WTC11 (cell line): ENCODE results near the gene HOXD8. TPM values are rescaled to one million over a fixed set of nuclear protein-coding genes. Genes with fewer than 3 reads are reported as not detected.
A peak's percentile ranks its signal among the peaks of the same experiment; 100 is the strongest.

Source experiments
- ATAC-seq: fragments of 200-7000 bp; cut with Tn5 transposase; 2 replicates; pipeline ENCODE4 v1.10.0; 2021; ENCODE audit warnings: mild to moderate bottlenecking, moderate library complexity
- CTCF ChIA-PET: fragments of 300-600 bp; sonication (Branson Sonifier 250); formaldehyde crosslinking; loops from one replicate; lab custom pipeline; 2021; ENCODE audit warnings: antibody characterized with exemption; lab: Charles Lee
- POLR2A ChIA-PET: fragments of 350-600 bp; sonication (Branson Sonifier 250); formaldehyde crosslinking; loops from one replicate; lab custom pipeline; 2021; ENCODE audit warnings: antibody characterized with exemption; lab: Charles Lee
- DNase-seq: peaks from one replicate; pipeline ENCODE4 v3.0.0; 2021; ENCODE audit warnings: low spot score
- H3K27ac Mint-ChIP-seq: 2 replicates; pipeline ENCODE4 v1.8.0; 2021; ENCODE audit warnings: mixed read lengths
- H3K27me3 Mint-ChIP-seq: 2 replicates; pipeline ENCODE4 v1.8.0; 2021; ENCODE audit warnings: low read depth, mild to moderate bottlenecking, moderate library complexity, mixed read lengths
- H3K36me3 Mint-ChIP-seq: 2 replicates; pipeline ENCODE4 v1.8.0; 2021; ENCODE audit warnings: mixed read lengths
- H3K4me1 Mint-ChIP-seq: 2 replicates; pipeline ENCODE4 v1.8.0; 2022; ENCODE audit warnings: mixed read lengths
- H3K4me3 Mint-ChIP-seq: 2 replicates; pipeline ENCODE4 v1.8.0; 2021; ENCODE audit warnings: mild to moderate bottlenecking, moderate library complexity, mixed read lengths
- H3K9me3 Mint-ChIP-seq: 2 replicates; pipeline ENCODE4 v1.8.0; 2021; ENCODE audit warnings: mixed read lengths
- ELF4 ChIP-seq: sonication (generic); formaldehyde crosslinking; IDR thresholded peaks from 2 replicates; pipeline ENCODE4 v1.8.1; 2022; ENCODE audit warnings: low read depth, mild to moderate bottlenecking, moderate library complexity, missing genetic modification reagents
- PRRX2 ChIP-seq: fragments of 250-450 bp; sonication (Bioruptor Pico); IDR thresholded peaks from 2 replicates; pipeline ENCODE4 v1.8.0; 2021; ENCODE audit warnings: mild to moderate bottlenecking
- ZNF219 ChIP-seq: sonication (generic); formaldehyde crosslinking; IDR thresholded peaks from 2 replicates; pipeline ENCODE4 v1.8.0; 2023; ENCODE audit warnings: missing genetic modification reagents, mild to moderate bottlenecking, borderline replicate concordance
- total RNA-seq: library from RNA; stranded (reverse); gene quantifications from 3 replicates; pipeline ENCODE4 v1.2.3, GENCODE V29; 2021
- TF ChIP-seq, protein P1 (sequence below): fragments of 250-450 bp; sonication (Bioruptor Pico); IDR thresholded peaks from 2 replicates; pipeline ENCODE4 v1.9.0; 2021; ENCODE audit warnings: mild to moderate bottlenecking
- TF ChIP-seq, protein P2 (sequence below): sonication (generic); formaldehyde crosslinking; IDR thresholded peaks from 2 replicates; pipeline ENCODE4 v1.8.0; 2022; ENCODE audit warnings: mild to moderate bottlenecking, missing genetic modification reagents
- TF ChIP-seq, protein P3 (sequence below): sonication (generic); formaldehyde crosslinking; IDR thresholded peaks from 2 replicates; pipeline ENCODE4 v1.8.1; 2023; ENCODE audit warnings: mild to moderate bottlenecking, missing genetic modification reagents
- TF ChIP-seq, protein P4 (sequence below): sonication (generic); formaldehyde crosslinking; IDR thresholded peaks from 2 replicates; pipeline ENCODE4 v1.8.0; 2023; ENCODE audit warnings: mild to moderate bottlenecking, missing genetic modification reagents
- TF ChIP-seq, protein P5 (sequence below): sonication (generic); formaldehyde crosslinking; IDR thresholded peaks from 2 replicates; pipeline ENCODE4 v1.8.1; 2022; ENCODE audit warnings: missing genetic modification reagents, borderline replicate concordance
- TF ChIP-seq, protein P6 (sequence below): sonication (generic); formaldehyde crosslinking; conservative IDR thresholded peaks from 2 replicates; pipeline ENCODE4 v1.8.1; 2022; ENCODE audit warnings: mild to moderate bottlenecking, missing genetic modification reagents
- TF ChIP-seq, protein P7 (sequence below): sonication (generic); formaldehyde crosslinking; IDR thresholded peaks from 2 replicates; pipeline ENCODE4 v1.8.0; 2022; ENCODE audit warnings: mild to moderate bottlenecking, missing genetic modification reagents
- TF ChIP-seq, protein P8 (sequence below): fragments of 200-600 bp; IDR thresholded peaks from 2 replicates; pipeline ENCODE4 v1.8.0; 2022; ENCODE audit warnings: antibody characterized with exemption
- TF ChIP-seq, protein P9 (sequence below): sonication (generic); formaldehyde crosslinking; IDR thresholded peaks from 2 replicates; pipeline ENCODE4 v1.8.0; 2023; ENCODE audit warnings: missing genetic modification reagents, mild to moderate bottlenecking, borderline replicate concordance
- TF ChIP-seq, protein P10 (sequence below): sonication (generic); formaldehyde crosslinking; IDR thresholded peaks from 2 replicates; pipeline ENCODE4 v1.8.1; 2022; ENCODE audit warnings: mild to moderate bottlenecking, moderate library complexity, missing genetic modification reagents

Gene HOXD8
- total RNA-seq, 1 experiment from 2014 or later = not detected

DNA sequence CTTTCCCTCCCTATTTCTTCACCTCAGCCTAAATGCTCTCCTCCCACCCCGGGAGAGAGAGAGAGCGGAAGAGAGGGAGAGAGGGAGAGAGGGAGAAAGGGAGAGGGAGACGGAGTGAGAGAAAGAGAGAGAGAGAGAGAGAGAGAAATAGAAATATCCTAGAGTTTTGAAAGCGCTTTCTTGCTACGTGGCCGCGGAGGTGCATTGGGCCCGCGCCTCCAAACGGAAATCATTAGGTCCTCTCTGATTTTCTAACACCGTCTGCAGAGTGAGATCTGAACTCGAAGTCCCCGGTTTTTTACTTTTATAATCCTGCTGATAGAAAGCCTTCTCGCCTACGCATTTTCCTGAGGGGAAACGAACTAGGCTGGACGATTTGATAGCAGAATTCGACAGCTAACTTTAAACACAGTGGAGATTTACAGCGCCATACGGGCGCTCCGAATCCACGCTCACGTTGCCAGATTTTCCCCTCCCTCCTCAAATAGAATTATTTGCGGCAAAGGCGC is 44.8 kb upstream of the HOXD8 start (continued):
- TF ChIP-seq, protein P1, sequence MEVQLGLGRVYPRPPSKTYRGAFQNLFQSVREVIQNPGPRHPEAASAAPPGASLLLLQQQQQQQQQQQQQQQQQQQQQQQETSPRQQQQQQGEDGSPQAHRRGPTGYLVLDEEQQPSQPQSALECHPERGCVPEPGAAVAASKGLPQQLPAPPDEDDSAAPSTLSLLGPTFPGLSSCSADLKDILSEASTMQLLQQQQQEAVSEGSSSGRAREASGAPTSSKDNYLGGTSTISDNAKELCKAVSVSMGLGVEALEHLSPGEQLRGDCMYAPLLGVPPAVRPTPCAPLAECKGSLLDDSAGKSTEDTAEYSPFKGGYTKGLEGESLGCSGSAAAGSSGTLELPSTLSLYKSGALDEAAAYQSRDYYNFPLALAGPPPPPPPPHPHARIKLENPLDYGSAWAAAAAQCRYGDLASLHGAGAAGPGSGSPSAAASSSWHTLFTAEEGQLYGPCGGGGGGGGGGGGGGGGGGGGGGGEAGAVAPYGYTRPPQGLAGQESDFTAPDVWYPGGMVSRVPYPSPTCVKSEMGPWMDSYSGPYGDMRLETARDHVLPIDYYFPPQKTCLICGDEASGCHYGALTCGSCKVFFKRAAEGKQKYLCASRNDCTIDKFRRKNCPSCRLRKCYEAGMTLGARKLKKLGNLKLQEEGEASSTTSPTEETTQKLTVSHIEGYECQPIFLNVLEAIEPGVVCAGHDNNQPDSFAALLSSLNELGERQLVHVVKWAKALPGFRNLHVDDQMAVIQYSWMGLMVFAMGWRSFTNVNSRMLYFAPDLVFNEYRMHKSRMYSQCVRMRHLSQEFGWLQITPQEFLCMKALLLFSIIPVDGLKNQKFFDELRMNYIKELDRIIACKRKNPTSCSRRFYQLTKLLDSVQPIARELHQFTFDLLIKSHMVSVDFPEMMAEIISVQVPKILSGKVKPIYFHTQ (CRISPR knock-in tag) = no peak
- TF ChIP-seq, protein P2, sequence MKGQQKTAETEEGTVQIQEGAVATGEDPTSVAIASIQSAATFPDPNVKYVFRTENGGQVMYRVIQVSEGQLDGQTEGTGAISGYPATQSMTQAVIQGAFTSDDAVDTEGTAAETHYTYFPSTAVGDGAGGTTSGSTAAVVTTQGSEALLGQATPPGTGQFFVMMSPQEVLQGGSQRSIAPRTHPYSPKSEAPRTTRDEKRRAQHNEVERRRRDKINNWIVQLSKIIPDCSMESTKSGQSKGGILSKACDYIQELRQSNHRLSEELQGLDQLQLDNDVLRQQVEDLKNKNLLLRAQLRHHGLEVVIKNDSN (CRISPR knock-in tag) = no peak
- TF ChIP-seq ELF4 = no peak

DNA sequence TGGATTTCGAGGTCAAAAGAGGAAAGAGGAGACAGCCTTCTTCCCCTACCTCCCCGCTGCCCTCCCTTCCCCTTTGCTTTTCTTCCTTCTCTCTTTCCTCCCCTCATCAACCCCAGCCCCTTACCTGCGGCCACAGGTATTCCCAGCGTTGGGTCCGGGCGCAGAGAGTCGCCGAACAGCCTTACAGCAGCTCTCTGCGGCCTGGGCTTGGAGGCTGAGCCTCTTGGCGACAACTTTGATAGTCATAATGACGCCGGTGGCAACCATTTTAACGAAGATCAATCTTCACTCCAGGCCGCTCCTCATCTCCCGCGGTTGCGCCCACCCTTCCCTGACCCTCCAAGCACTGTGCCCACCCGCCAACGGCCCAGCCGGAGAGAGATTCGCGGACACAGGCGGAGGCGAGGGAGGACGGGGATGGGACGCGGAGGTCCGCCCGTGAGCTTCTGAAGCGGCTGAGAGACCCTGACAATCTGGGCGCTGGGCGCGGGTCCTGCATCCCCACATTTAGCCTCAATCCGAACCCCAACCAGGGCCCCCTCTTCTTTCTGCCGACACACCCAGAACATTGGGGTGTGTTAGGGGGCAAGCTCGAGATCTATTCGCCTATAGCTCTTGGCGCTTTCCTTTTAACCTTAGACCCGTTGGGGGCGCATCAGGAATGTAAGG is 44.3 kb upstream of the HOXD8 start:
- H3K4me1 Mint-ChIP-seq = peaks cover 49% of the 10 kb centered on the region
- peak overlapping the region; percentile 53 for H3K4me3 Mint-ChIP-seq
- DNase-seq = peak; percentile 57
- CTCF ChIA-PET = interaction anchor here (0.8 to 1.6 kb wide), 11 partner anchors 9 to 834 kb away, joined by 3 to 27 read pairs (median 3); no protein-coding TSS in a partner anchor
- peaks cover 100% of the 10 kb centered on the region for H3K27me3 Mint-ChIP-seq
- peaks cover 5% of the 10 kb centered on the region; the same call in 1 of the 2 replicates for H3K36me3 Mint-ChIP-seq
- TF ChIP-seq, protein P3, sequence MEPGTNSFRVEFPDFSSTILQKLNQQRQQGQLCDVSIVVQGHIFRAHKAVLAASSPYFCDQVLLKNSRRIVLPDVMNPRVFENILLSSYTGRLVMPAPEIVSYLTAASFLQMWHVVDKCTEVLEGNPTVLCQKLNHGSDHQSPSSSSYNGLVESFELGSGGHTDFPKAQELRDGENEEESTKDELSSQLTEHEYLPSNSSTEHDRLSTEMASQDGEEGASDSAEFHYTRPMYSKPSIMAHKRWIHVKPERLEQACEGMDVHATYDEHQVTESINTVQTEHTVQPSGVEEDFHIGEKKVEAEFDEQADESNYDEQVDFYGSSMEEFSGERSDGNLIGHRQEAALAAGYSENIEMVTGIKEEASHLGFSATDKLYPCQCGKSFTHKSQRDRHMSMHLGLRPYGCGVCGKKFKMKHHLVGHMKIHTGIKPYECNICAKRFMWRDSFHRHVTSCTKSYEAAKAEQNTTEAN (CRISPR knock-in tag) = no peak
- TF ChIP-seq ZNF219 (CRISPR knock-in tag) = no peak
- TF ChIP-seq, protein P4, sequence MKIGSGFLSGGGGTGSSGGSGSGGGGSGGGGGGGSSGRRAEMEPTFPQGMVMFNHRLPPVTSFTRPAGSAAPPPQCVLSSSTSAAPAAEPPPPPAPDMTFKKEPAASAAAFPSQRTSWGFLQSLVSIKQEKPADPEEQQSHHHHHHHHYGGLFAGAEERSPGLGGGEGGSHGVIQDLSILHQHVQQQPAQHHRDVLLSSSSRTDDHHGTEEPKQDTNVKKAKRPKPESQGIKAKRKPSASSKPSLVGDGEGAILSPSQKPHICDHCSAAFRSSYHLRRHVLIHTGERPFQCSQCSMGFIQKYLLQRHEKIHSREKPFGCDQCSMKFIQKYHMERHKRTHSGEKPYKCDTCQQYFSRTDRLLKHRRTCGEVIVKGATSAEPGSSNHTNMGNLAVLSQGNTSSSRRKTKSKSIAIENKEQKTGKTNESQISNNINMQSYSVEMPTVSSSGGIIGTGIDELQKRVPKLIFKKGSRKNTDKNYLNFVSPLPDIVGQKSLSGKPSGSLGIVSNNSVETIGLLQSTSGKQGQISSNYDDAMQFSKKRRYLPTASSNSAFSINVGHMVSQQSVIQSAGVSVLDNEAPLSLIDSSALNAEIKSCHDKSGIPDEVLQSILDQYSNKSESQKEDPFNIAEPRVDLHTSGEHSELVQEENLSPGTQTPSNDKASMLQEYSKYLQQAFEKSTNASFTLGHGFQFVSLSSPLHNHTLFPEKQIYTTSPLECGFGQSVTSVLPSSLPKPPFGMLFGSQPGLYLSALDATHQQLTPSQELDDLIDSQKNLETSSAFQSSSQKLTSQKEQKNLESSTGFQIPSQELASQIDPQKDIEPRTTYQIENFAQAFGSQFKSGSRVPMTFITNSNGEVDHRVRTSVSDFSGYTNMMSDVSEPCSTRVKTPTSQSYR (CRISPR knock-in tag) = no peak
- TF ChIP-seq, protein P5, sequence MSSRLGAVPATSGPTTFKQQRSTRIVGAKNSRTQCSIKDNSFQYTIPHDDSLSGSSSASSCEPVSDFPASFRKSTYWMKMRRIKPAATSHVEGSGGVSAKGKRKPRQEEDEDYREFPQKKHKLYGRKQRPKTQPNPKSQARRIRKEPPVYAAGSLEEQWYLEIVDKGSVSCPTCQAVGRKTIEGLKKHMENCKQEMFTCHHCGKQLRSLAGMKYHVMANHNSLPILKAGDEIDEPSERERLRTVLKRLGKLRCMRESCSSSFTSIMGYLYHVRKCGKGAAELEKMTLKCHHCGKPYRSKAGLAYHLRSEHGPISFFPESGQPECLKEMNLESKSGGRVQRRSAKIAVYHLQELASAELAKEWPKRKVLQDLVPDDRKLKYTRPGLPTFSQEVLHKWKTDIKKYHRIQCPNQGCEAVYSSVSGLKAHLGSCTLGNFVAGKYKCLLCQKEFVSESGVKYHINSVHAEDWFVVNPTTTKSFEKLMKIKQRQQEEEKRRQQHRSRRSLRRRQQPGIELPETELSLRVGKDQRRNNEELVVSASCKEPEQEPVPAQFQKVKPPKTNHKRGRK (CRISPR knock-in tag) = no peak
- TF ChIP-seq, protein P6, sequence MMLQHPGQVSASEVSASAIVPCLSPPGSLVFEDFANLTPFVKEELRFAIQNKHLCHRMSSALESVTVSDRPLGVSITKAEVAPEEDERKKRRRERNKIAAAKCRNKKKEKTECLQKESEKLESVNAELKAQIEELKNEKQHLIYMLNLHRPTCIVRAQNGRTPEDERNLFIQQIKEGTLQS = no peak
- TF ChIP-seq, protein P7, sequence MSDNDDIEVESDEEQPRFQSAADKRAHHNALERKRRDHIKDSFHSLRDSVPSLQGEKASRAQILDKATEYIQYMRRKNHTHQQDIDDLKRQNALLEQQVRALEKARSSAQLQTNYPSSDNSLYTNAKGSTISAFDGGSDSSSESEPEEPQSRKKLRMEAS = no peak
- TF ChIP-seq, protein P8, sequence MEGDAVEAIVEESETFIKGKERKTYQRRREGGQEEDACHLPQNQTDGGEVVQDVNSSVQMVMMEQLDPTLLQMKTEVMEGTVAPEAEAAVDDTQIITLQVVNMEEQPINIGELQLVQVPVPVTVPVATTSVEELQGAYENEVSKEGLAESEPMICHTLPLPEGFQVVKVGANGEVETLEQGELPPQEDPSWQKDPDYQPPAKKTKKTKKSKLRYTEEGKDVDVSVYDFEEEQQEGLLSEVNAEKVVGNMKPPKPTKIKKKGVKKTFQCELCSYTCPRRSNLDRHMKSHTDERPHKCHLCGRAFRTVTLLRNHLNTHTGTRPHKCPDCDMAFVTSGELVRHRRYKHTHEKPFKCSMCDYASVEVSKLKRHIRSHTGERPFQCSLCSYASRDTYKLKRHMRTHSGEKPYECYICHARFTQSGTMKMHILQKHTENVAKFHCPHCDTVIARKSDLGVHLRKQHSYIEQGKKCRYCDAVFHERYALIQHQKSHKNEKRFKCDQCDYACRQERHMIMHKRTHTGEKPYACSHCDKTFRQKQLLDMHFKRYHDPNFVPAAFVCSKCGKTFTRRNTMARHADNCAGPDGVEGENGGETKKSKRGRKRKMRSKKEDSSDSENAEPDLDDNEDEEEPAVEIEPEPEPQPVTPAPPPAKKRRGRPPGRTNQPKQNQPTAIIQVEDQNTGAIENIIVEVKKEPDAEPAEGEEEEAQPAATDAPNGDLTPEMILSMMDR = no peak
- no peak for TF ChIP-seq PRRX2 (CRISPR knock-in tag)
- TF ChIP-seq, protein P9, sequence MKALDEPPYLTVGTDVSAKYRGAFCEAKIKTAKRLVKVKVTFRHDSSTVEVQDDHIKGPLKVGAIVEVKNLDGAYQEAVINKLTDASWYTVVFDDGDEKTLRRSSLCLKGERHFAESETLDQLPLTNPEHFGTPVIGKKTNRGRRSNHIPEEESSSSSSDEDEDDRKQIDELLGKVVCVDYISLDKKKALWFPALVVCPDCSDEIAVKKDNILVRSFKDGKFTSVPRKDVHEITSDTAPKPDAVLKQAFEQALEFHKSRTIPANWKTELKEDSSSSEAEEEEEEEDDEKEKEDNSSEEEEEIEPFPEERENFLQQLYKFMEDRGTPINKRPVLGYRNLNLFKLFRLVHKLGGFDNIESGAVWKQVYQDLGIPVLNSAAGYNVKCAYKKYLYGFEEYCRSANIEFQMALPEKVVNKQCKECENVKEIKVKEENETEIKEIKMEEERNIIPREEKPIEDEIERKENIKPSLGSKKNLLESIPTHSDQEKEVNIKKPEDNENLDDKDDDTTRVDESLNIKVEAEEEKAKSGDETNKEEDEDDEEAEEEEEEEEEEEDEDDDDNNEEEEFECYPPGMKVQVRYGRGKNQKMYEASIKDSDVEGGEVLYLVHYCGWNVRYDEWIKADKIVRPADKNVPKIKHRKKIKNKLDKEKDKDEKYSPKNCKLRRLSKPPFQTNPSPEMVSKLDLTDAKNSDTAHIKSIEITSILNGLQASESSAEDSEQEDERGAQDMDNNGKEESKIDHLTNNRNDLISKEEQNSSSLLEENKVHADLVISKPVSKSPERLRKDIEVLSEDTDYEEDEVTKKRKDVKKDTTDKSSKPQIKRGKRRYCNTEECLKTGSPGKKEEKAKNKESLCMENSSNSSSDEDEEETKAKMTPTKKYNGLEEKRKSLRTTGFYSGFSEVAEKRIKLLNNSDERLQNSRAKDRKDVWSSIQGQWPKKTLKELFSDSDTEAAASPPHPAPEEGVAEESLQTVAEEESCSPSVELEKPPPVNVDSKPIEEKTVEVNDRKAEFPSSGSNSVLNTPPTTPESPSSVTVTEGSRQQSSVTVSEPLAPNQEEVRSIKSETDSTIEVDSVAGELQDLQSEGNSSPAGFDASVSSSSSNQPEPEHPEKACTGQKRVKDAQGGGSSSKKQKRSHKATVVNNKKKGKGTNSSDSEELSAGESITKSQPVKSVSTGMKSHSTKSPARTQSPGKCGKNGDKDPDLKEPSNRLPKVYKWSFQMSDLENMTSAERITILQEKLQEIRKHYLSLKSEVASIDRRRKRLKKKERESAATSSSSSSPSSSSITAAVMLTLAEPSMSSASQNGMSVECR (CRISPR knock-in tag) = no peak
- TF ChIP-seq, protein P10, sequence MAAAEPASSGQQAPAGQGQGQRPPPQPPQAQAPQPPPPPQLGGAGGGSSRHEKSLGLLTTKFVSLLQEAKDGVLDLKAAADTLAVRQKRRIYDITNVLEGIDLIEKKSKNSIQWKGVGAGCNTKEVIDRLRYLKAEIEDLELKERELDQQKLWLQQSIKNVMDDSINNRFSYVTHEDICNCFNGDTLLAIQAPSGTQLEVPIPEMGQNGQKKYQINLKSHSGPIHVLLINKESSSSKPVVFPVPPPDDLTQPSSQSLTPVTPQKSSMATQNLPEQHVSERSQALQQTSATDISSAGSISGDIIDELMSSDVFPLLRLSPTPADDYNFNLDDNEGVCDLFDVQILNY (CRISPR knock-in tag) = no peak
- TF ChIP-seq, all 79 proteins: peak for 0
- POLR2A ChIA-PET = interaction anchor here (0.7 kb wide), 1 partner anchor 18 kb away, joined by 3 read pairs; no protein-coding TSS in a partner anchor
- Mint-ChIP-seq H3K27ac (no peak overlapping the region), H3K9me3 (no peaks in the 10 kb centered on the region)
- peak; percentile 4; the same call in 1 of the 2 replicates for ATAC-seq
